Kidney glomerular epithelial cell (primary cell): ENCODE results near the gene RAB3GAP2.
"Not testable (repeated sequence)": the region's sequence is repeated elsewhere in the genome, so short reads cannot be mapped to it uniquely, and the experiment has no call there.

Experiments used
- DNase-seq: peaks from one replicate; lab custom pipeline; 2025; lab: John Stamatoyannopoulos, UW

Gene RAB3GAP2, protein sequence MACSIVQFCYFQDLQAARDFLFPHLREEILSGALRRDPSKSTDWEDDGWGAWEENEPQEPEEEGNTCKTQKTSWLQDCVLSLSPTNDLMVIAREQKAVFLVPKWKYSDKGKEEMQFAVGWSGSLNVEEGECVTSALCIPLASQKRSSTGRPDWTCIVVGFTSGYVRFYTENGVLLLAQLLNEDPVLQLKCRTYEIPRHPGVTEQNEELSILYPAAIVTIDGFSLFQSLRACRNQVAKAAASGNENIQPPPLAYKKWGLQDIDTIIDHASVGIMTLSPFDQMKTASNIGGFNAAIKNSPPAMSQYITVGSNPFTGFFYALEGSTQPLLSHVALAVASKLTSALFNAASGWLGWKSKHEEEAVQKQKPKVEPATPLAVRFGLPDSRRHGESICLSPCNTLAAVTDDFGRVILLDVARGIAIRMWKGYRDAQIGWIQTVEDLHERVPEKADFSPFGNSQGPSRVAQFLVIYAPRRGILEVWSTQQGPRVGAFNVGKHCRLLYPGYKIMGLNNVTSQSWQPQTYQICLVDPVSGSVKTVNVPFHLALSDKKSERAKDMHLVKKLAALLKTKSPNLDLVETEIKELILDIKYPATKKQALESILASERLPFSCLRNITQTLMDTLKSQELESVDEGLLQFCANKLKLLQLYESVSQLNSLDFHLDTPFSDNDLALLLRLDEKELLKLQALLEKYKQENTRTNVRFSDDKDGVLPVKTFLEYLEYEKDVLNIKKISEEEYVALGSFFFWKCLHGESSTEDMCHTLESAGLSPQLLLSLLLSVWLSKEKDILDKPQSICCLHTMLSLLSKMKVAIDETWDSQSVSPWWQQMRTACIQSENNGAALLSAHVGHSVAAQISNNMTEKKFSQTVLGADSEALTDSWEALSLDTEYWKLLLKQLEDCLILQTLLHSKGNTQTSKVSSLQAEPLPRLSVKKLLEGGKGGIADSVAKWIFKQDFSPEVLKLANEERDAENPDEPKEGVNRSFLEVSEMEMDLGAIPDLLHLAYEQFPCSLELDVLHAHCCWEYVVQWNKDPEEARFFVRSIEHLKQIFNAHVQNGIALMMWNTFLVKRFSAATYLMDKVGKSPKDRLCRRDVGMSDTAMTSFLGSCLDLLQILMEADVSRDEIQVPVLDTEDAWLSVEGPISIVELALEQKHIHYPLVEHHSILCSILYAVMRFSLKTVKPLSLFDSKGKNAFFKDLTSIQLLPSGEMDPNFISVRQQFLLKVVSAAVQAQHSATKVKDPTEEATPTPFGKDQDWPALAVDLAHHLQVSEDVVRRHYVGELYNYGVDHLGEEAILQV (N-terminal part only)

DNA sequence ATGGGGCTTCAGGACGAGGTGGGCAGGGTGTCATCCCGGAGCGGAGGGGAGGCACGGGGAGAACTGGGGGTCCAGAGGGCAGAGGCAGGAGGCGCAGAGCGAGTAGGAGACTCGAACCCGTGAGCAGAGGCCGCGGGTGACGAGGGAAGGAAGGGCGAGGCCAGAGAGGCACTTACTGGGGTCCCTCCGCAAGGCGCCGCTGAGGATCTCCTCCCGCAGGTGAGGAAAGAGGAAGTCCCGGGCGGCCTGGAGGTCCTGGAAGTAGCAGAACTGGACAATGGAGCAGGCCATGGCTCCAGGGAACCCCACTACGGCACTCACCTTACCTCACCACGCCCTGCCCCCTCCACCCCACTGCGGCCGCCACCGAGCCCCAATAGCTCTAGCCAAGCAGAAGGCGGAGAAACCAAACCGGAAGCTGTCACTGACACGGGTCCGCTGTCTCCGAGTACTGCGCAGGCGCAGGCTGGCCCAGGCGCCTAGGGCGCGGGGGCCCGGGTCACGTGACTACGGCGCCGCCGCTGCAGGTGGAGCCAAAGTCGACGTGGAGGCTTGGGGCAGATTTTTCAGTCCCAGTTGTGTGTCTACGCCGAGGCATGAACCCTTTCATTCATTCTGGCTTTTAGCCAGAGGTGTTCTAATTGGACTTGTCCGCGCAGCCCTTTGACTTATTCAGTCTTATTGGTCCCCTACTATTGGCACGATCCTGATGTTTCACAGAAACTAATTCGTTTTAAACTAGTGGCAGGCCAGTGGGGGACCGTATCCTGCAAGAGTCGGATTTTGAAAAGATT, at the start of gene RAB3GAP2:
Gene RAB3GAP2 (minus strand): TSS at position 407 of the 794 bp plus-strand sequence. CDS start 116 bp downstream, at position 291.
- peak; percentile 90 for DNase-seq

DNA sequence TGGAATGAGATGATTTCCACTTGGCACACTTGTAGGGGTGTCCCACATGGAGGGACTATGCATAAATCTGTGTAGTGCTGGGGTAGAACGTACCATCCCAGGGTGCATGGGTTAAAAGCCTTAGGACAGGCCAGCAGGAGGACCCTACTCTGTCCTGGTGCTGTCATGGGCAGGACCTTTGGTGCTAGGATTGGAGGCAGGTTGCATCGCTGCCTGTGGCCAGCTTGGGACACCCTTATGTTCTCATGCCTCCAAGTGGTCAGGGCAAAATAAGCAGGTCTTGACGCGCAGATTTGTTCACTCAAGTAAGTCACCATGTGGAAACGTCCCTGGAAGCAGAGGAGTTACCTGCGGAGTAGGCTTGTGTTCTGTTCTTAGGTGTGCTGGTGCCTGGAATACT, 49.5 kb upstream of the RAB3GAP2 start:
- DNase-seq = no peak

DNA sequence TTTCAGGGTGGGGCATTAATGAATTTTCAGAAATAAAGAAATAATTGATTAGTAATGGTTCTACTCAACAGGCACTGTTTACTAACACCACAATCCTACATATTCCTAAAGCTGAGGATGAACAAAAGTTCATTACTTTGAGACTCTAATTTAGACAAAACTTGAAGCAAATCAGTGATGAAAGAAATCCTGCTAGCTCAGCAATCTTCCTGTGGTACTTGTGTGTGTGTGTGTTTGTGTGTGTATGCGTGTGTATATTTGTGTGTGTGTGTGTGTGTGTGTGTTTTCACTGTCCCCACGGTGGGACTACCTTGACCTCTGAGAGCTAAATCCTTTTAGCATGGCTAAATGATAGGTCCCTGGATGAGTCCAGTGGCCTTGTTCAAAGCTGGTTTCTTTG, 48.5 kb upstream of the RAB3GAP2 start:
- DNase-seq = no peak

DNA sequence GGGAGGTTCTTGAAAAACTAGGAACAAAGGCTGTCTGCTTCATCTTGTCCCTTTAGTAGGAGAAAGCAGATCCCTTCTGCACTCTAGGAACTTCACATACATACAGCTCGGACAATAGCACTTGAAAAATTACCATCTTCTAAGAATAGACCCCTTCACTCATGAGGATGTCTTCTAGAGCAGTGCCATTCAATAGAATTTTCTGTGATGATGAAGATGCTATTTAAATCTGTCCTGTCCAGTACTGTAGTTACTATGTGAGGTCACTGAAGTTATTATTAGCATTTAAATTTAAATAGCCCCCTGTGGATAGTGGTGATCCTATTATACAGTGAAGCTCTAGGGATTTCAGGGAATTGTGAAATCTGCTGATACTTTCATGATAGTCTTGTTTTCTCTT, 46.4 kb upstream of the RAB3GAP2 start:
- no peak for DNase-seq

DNA sequence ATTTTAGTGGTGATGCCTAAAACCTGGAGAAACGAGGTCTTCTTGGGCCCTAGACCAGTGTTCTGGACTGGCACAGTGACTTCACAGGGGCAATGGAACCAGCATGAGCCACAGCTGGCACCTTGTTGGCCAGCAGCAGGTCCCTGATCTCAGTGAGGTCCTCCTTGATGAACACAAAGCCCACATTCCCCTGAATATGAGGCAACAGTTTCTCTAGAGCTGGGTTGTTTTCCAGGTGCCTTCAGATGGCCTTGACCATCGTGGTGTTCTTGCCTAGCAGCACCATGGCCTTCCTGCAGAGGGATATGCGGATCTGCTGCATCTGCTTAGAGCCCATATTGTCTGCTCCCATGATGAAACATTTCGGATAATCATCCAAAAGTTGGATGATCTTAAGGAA, 44.9 kb upstream of the RAB3GAP2 start:
- DNase-seq = no peak

DNA sequence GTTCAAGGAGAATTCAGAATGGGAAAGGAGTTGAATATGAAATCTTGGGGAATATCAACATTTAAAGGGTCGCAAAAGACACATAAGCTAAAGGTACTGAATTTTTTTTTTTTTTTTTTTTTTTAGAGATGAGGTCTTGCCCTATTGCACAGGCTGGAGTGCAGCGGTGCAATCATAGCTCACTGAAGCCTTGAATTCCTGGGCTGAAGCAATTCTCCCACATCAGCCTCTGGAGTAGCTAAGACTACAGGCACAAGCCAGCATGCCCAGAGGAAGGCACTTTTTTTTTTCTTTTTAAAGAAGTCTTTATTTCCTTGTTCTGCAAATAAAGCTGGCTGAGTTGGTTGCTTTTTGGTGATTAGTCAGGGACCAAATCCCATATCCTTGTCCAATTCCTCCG, 44.1 kb upstream of the RAB3GAP2 start:
- DNase-seq = peak; percentile 53

DNA sequence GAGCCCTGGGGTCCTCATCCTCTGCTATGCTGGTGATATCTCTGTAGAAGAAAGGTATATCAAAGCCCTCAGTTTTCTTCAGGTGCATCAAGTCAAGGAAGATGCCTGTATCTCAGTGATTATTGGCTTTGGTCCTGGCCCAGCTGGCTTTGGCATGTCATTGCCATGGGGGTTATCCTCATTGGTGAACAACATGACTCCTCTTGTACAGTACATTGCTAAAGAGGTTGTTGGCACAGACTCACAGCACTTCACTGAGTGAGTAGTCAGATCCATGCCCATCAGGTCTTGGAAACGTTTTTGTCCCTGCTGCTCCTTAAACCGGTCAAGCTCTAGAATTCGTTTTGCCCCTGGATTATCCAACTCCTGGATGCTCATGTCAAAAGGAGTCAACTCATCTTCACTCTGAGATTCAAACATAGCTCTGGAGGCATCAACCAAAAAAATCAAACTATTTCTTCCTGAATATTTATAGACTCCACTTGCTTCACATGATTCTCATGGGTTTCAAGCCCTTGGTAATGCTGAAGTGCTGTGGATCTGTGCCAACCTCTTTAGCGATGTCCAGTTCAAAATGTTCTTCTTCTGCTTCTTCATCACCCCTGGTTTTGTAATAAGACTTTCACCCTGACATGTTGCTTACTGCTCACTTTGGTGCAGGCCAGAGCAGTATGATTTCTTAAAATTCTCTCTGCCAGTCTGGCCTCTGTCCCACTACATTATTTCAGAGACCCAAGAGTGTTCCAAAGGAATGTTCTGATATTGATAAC, 43.0 kb upstream of the RAB3GAP2 start:
- no peak for DNase-seq

DNA sequence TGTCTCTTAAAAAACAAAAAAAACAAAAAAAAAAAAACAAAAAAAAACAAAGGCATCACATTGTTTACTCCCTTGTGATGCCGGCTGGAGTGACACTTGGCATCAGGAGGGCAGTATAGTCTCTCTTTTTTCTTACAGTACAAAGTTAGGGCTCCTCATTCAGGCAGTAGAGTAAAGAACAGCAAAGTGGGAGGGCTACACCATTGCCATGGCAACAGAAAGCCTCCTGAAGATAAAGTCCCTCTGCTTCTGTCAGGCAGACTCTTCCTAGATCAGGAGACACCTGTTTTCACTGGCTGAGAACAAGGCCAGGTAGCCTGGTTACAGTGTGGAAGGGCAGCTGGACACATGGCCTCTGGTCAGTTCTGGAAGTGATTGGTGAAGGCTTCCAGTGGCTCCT, 41.3 kb upstream of the RAB3GAP2 start:
- no peak for DNase-seq

DNA sequence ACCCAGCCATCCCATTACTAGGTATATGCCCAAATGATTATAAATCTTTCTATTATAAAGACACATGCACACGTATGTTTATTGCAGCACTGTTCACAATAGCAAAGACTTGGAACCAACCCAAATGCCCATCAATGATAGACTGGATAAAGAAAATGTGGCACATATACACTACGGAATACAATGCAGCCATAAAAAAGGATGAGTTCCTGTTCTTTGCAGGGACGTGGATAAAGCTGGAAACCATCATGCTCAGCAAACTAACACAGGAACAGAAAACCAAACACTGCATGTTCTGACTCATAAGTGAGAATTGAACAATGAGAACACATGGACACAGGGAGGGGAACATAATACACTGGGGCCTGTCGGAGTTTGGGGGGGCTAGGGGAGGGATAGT, 37.9 kb upstream of the RAB3GAP2 start:
- DNase-seq = not testable (repeated sequence)

DNA sequence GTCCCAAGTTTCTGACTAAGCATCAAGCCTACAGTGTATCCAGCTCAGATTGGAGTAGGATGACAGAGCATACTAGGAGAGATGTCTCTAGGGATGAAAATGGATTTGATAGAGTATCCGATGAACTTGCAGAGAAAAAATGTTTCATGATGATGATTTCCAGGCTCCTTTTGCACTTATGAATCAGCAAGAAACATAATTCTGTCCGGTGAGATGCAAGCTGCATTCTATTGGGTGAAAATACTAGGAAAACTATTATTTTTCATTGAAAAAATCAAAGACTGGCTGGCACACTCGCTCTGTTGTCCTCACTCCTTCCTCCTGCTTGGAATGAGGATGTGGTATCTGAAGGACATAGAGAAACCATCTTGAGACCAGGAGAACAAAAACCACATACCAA, 35.4 kb upstream of the RAB3GAP2 start:
- no peak for DNase-seq

DNA sequence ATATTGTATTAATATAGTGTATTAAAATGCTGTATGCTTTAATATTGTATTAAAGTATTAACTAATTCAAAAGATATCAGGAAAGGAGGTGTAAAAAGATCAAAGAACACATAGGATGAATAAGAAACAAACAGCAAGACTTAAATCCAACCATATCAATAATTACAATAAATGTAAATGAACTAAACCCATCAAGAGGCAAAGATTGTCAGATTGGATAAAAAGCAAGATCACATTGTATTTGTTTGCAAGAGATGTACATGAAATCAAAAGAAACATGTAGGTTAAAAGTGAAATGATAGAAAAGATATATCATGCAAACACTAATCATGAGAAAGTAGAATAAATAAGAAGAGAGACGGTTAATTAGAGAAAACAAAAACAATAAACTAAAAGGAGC, 34.1 kb upstream of the RAB3GAP2 start:
- DNase-seq = no peak

DNA sequence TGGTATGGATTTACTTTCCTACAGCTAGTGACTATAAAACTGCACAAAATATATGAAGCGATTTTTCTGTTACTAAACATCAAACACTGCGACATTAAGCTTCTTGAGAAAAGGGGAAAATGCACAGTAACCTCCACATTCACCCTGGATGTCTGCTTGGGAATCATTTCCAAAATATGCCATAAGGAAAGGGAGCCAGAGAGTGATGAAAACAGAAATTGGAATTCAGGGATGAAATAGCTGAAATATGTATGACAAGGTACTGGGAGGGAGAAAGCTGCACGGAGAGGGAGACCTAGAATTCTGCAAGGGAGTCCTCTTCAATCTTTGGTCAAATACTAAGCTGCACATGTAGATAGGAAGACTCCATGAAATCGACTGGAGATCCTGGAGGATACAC, 31.6 kb upstream of the RAB3GAP2 start:
- no peak for DNase-seq

DNA sequence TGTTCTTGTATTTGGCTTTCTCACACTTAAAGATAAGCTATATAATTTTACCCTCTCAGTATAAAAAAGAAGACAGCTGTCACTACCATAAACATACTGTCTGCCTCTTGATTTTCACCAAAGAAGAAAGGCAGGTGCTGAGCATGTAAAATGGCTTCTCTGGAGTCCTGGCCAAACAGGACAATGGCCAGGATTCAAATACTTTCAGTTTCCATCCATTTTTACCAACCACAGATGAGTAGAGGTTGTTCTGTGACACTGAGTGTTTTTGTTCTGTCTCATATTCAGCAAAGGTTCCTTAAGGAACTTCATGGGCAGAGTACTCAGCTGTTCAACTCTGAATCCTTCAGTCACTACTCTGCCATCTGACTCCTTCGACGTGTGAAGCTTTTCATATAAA, 29.4 kb upstream of the RAB3GAP2 start:
- no peak for DNase-seq

DNA sequence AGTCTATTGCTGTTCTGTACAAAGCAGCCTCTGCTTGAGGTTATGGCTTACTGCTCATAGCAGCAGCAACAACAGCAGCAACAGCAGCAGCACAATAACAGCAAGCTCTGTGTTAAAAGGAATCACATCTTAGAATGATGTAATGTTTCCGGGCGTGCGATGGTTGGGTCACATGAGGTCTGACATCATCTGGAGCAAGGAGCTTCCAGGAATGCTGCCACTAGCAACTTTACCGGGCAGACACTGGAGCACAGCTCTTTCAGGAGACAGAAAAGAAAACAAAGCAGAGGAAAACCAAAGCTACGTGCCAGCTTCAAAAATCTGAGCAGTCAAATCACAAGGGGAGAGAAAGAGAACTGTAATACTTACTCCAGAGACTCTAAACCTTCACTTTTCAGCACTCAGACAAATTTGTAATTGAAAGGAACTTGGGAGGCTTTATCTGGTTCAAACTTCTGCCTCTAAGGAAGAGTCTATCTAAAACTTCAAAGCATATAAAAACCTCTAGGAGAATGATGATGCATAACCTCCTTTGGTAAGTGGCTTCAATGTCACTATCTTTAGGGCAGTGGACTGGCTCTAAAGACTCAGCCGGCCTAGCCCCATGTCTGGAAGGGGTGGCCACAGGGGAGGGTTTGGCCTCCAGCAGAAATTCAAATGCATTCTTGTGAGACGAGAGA, 28.3 kb upstream of the RAB3GAP2 start:
- DNase-seq = peak; percentile 93

DNA sequence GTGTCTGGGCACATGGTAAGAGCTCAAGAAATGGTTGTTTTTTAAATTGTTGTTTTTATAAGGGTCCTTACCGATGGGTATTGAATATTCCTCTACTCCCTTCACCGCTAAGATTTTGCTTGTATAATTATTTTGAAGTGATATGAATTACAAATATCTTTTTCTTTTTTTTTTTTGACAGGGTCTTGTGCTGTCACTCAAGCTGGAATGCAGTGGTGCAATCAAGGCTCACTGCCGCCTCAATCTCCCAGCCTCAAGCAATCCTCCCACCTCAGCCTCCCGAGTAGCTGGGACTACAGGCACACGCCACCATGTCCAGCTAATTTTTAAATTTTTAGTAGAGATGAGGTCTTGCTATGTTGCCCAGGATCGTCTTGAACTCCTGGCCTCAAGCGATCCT, 27.1 kb upstream of the RAB3GAP2 start:
- DNase-seq = no peak

DNA sequence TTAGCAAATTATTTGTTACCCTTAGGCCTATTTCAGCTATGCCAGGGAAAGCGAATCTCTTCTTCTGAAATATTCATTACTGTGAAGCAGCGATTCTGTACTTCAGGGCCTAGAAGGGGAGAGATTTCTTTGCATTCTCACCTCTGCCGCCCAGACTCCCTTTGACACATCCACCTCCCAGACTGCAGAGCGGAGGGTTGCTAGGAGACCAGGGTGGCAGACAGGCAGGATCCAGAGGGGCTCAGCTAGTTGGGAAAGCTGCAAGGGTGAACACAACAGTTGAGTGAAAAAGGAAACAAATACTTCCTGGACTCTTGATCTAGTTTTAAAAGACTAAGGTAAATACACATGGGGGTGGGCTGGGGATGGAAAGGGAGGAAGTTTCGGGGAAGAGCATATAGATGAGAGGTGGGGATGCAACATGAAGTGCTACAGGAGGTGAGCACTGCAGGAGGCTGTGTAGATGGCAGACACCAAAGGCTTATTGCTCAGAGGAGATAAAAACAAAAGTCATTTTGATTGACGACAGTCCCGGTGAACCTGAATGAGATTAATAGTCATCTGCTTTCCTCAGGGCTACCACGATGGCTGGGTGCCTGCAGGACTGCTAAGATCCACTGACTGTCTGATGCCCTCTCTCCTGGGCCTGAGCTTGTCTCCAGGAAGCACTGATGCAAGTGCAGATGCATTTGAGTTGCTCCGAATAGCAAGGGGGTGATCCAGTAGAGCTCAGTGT, 26.4 kb upstream of the RAB3GAP2 start:
- DNase-seq = no peak

DNA sequence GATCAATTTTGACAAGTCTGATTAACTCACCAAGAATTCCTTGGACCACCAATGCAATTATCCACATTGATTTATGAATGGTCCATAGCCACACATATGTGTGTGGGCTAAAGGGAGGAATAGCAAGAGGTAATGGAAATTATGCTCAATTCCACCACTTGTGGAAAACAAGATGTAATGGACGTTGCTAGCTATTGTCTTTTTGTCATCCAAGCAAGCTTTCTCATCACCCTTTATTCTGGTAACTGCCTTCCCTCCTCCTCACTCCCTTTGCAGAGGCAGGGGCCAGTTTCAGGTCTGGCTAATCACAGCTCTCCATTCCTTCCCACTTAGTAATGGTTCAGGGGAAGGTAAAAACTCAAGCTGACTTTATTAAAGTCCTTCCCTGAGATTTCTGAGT, 24.7 kb upstream of the RAB3GAP2 start:
- no peak for DNase-seq

DNA sequence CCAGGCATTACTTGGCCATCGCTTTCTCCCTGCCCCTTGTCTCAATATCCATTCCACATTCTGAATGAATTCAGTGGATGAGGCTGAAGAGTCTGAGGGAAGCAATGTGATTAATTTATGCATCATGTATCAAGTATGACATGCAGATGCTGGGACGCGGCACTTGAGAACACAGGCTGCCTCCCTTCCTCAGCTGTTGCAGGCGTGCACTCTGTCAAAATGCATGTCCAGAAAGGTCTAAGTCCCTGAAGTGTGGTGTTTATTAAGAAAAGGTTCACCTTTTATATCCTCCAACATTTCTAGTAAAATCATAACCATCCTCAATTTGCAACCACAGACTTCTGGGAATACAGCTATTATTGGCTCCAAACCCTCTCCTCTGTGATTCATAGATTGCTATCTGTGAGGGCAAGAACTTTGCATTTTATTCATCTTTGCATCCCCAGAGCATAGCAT, 22.6 kb upstream of the RAB3GAP2 start:
- no peak for DNase-seq

DNA sequence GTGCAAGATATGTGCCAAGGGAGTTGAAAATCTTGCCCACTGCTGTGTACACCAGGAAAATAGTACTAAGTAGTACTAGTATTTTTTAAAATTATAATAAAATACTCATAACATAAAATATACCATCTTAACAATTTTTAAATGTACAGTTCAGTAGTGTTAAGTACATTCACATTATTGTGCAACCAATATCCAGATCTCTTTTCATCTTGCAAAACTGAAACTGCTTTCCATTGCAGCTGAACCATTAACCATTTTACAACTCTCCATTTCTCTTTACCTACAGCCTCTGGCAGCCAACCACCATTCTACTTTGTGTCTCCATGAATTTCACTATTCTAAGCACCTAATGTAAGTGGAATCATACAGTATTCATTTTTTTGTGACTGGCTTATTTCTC, 19.3 kb upstream of the RAB3GAP2 start:
- no peak for DNase-seq
